A673 (cell line): Measurements from ENCODE around the gene ISYNA1.

Experiments used
- CTCF ChIP-seq: fragments of 300-800, 200-600 bp; sonication (generic); conservative IDR thresholded peaks from 2 replicates; pipeline ENCODE4 v1.5.1; 2017; ENCODE audit warnings: low read depth, mild to moderate bottlenecking, antibody characterized with exemption, low read length, moderate library complexity, mixed read lengths
- EZH2 ChIP-seq: fragments of 200-600 bp; sonication (generic); IDR thresholded peaks from 2 replicates; pipeline ENCODE4 v1.6.1; 2017; ENCODE audit warnings: borderline replicate concordance, low read depth, mild to moderate bottlenecking, mixed read lengths, antibody characterized with exemption, low read length; ENCODE audit not compliant: poor library complexity, severe bottlenecking

- TF ChIP-seq CTCF: no peak
- no peak for TF ChIP-seq EZH2
Observed at GRCh38 chr19:18444513-18444912, 6.6 kb upstream of the ISYNA1 start.
